H1 (cell line): ENCODE data around the gene KLHL8. TPM values are rescaled to one million over a fixed set of nuclear protein-coding genes. Genes with fewer than 3 reads are reported as not detected.

Experiments used
- BRCA1 ChIP-seq: IDR thresholded peaks from 2 replicates; pipeline ENCODE4 v1.6.1; 2012; ENCODE audit warnings: low read depth, low read length, improper control_type of control experiment
- CHD1 ChIP-seq: IDR thresholded peaks from 2 replicates; pipeline ENCODE4 v1.6.1; 2012; ENCODE audit warnings: low read depth, low read length, improper control_type of control experiment
- GABPA ChIP-seq: IDR thresholded peaks from 2 replicates; pipeline ENCODE4 v1.6.1; 2011; ENCODE audit warnings: mild to moderate bottlenecking, low read length, moderate library complexity, borderline replicate concordance; ENCODE audit not compliant: insufficient read depth
- KDM5A ChIP-seq: fragments of 200-600 bp; IDR thresholded peaks from 2 replicates; pipeline ENCODE4 v1.7.1; 2012; ENCODE audit warnings: mild to moderate bottlenecking, low read length, inconsistent platforms, mixed read lengths
- NRF1 ChIP-seq: IDR thresholded peaks from 2 replicates; pipeline ENCODE4 v1.6.1; 2011; ENCODE audit warnings: mild to moderate bottlenecking, low read depth, low read length, improper control_type of control experiment
- PHF8 ChIP-seq: fragments of 200-600 bp; sonication (generic); conservative IDR thresholded peaks from 2 replicates; pipeline ENCODE4 v1.7.1; 2012; ENCODE audit warnings: low read depth, mild to moderate bottlenecking, inconsistent platforms, low read length, moderate library complexity
- polyA plus RNA-seq, 7 experiments: library from polyadenylated mRNA; depleted of rRNA in 3 of 7; stranded (reverse) in 5 of 7; unstranded in 2 of 7; fragments of >200 nt in 5 of 7; fragments of 200-250 nt in 2 of 7; gene quantifications; 1 replicate in 5 of 7; 2 replicates in 1 of 7; 4 replicates in 1 of 7; pipeline versions ENCODE4 v1.2.1 to v1.2.3, GENCODE V29; 2011 to 2013; ENCODE audit warnings: missing spikeins in 2 of 7, mixed read lengths in 2 of 7
- total RNA-seq: library from RNA; stranded (reverse); fragmentation: NEBNext Ultra II Directional; extraction: Animal tissue kit (Norgen Biotek cat#: 25700); gene quantifications from 2 replicates; pipeline ENCODE4 v1.2.1, GENCODE V29; 2021
- TF ChIP-seq, protein P1 (sequence below), 3 experiments: IDR thresholded peaks; 1 replicate in 2 of 3; 2 replicates in 1 of 3; pipeline versions ENCODE4 v1.5.1 to v1.6.1; 2011; ENCODE audit warnings: low read length in 3 of 3, mild to moderate bottlenecking in 3 of 3, inconsistent platforms in 2 of 3, low read depth in 1 of 3, moderate library complexity in 1 of 3; ENCODE audit not compliant: insufficient read depth in 1 of 3; ENCODE audit errors: control extremely low read depth in 1 of 3

Gene KLHL8
- total and polyA plus RNA-seq, 2 of the 8 experiments (the other 6 are each of a cell fraction or from before 2014, with no cell fraction given) = 0.94 to 8.1 TPM

DNA sequence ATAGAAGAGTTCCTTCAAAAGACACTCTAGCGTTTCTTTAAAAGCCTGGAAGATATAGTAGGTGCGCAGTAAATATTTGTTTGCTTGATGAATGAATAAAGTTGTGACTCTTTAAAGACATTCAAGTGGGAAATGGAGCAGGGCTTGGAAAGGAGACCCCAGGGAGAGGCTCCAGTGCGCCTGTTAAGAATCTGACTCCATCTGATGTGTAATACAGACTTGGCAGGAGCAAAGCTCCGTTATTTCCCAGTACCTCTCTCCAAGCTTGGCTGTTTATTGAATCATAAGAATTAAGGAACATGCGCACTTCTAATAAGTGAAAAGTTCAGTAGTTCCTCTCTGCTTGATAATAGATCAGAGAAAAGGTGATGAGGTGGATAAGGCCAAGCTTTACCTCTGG, 18.8 kb upstream of the KLHL8 start (continued):
- TF ChIP-seq, protein P1, sequence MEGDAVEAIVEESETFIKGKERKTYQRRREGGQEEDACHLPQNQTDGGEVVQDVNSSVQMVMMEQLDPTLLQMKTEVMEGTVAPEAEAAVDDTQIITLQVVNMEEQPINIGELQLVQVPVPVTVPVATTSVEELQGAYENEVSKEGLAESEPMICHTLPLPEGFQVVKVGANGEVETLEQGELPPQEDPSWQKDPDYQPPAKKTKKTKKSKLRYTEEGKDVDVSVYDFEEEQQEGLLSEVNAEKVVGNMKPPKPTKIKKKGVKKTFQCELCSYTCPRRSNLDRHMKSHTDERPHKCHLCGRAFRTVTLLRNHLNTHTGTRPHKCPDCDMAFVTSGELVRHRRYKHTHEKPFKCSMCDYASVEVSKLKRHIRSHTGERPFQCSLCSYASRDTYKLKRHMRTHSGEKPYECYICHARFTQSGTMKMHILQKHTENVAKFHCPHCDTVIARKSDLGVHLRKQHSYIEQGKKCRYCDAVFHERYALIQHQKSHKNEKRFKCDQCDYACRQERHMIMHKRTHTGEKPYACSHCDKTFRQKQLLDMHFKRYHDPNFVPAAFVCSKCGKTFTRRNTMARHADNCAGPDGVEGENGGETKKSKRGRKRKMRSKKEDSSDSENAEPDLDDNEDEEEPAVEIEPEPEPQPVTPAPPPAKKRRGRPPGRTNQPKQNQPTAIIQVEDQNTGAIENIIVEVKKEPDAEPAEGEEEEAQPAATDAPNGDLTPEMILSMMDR (IDR thresholded peaks at IDR 0.05; ENCODE audit: control extremely low read depth in 1 of 3, insufficient read depth in 1 of 3, low read depth in 1 of 3, low read length in 3 of 3) = no peak
- TF ChIP-seq GABPA = no peak
- no peak for TF ChIP-seq CHD1
- no peak for TF ChIP-seq BRCA1
- no peak for TF ChIP-seq KDM5A
- no peak for TF ChIP-seq PHF8
- no peak for TF ChIP-seq NRF1
